Neural cell (in vitro differentiated cells): ENCODE data around the gene HJURP.

ENCODE experiments used
- EP300 ChIP-seq: fragments of 450-650 bp; conservative IDR thresholded peaks from 2 replicates; pipeline ENCODE4 v1.6.1; 2014; ENCODE audit warnings: antibody characterized with exemption, mild to moderate bottlenecking, moderate library complexity; ENCODE audit not compliant: poor library complexity, severe bottlenecking
- TF ChIP-seq, protein P1 (sequence below): fragments of 450-650 bp; IDR thresholded peaks from 2 replicates; pipeline ENCODE4 v1.5.1; 2014; ENCODE audit warnings: antibody characterized with exemption, mild to moderate bottlenecking, moderate library complexity; ENCODE audit not compliant: poor library complexity, severe bottlenecking

- TF ChIP-seq, protein P1, sequence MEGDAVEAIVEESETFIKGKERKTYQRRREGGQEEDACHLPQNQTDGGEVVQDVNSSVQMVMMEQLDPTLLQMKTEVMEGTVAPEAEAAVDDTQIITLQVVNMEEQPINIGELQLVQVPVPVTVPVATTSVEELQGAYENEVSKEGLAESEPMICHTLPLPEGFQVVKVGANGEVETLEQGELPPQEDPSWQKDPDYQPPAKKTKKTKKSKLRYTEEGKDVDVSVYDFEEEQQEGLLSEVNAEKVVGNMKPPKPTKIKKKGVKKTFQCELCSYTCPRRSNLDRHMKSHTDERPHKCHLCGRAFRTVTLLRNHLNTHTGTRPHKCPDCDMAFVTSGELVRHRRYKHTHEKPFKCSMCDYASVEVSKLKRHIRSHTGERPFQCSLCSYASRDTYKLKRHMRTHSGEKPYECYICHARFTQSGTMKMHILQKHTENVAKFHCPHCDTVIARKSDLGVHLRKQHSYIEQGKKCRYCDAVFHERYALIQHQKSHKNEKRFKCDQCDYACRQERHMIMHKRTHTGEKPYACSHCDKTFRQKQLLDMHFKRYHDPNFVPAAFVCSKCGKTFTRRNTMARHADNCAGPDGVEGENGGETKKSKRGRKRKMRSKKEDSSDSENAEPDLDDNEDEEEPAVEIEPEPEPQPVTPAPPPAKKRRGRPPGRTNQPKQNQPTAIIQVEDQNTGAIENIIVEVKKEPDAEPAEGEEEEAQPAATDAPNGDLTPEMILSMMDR, result no peak
- TF ChIP-seq EP300, result no peak
These were observed 1.8 kb upstream of the HJURP start for GRCh38 chr2:233856184-233856583.
